Bronchial epithelial cell (primary cell): ENCODE results near the gene GNB2. TPM values are rescaled to one million over a fixed set of nuclear protein-coding genes. Genes with fewer than 3 reads are reported as not detected.

Source experiments
- DNase-seq: peaks from one replicate; pipeline ENCODE4 v3.0.0-alpha.2; 2010; ENCODE audit warnings: low read depth
- FAIRE-seq: peaks from 2 replicates; lab custom pipeline; 2011; peaks lifted over from hg19 to GRCh38; lab: Jason Lieb, UNC
- H3K27me3 ChIP-seq: 2 replicates; pipeline ENCODE4 v1.5.1; 2011; ENCODE audit warnings: low read length; ENCODE audit not compliant: control insufficient read depth, insufficient read depth
- H3K36me3 ChIP-seq: 2 replicates; pipeline ENCODE4 v1.5.1; 2011; ENCODE audit warnings: low read length; ENCODE audit not compliant: control insufficient read depth, insufficient read depth
- H3K4me3 ChIP-seq: 2 replicates; pipeline ENCODE4 v1.5.1; 2011; ENCODE audit warnings: mild to moderate bottlenecking, low read depth, low read length, control low read depth
- CTCF ChIP-seq: IDR thresholded peaks from 2 replicates; pipeline ENCODE4 v1.5.1; 2011; ENCODE audit warnings: mild to moderate bottlenecking, moderate library complexity, low read length, control low read depth, inconsistent platforms; ENCODE audit not compliant: insufficient read depth, severe bottlenecking
- total RNA-seq: library from RNA; depleted of rRNA; stranded (reverse); fragments of >200 nt; gene quantifications from 2 replicates; pipeline ENCODE4 v1.2.1, GENCODE V29; 2014

GNB2 gene
- total RNA-seq, 1 donor from 2014 or later: 66.1 TPM

DNA sequence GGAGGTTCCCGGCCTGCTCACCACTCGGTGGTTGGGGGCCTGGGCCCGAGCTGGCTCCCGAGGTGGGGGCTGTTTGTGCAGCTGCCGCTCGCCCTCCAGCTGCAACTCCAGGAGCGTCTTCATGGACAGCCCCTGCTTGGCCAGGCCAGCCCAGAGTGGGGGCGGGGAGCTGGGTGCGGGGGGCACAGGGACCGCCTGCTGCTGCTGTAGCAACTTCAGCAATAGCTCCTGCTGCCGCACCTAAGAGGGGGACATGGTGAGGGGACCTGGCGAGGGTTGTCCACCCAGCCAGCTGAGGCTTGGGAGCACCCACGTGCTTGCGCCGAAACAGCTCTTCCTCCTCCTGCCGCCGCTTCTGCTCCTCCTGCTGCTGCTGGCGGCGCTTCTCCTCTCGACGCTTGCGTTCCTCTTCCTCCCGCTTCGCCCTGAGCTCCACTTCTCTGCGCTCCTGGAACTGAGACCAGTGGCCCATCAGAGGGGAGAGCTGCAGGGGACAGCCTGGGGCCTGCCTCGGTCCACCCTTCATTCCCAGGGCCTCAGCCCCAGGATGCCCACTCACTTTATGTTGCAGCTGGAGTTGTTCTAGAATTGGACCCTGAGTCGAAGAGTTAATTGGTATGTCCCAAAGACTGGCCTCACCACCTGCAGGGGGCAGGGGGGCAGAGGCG, 9.6 kb downstream of the GNB2 start:
- no peak for FAIRE-seq
- Histone ChIP-seq H3K36me3 (peaks cover 32% of the 10 kb centered on the region), H3K4me3 (no peak overlapping the region), H3K27me3 (no peaks in the 10 kb centered on the region)
- no peak for TF ChIP-seq CTCF
- DNase-seq: no peak

DNA sequence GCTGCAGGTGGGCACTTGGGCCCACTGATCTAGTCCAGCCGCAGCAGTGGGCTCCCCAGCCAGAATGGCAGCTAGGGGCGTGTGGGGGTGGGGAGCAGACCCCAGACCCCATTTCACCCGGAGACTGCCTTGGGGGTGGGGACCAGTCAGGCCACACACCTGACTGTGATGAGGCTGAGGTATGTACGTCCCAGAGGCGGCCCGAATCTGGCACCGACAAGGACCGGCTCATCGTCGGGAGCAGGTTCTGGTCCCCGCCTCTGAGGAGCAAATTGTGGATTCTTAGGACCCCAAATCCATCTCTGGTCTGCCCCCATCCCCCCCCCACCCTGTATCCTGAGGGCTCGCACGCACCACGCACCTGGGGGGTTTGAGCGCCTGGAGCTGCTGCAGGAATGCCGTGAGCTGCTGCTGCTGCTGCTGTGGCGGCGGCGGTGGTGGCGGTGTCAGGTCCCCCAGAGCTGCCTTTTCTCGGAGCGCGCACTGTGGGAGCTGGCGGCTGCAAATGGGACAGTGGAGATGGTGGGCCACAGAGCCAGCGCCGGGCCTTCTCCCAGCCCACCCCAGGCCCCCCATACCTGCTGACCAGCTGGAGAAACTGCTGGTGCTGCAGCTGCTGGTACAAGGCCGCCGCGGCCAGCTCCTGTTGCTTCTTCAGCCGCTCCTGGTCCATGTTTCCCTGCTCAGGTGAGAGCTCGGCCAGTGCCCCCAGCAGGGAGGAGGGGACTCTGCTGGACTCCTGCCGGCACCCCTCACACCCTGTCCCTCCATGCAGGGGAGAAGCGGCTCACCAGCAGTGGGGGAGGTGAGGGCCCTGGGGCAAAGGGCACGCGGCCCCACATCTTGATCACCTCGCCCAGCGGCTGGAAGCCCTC, 10.4 kb downstream of the GNB2 start:
- H3K27me3 ChIP-seq: no peaks in the 10 kb centered on the region
- H3K36me3 ChIP-seq: peaks cover 35% of the 10 kb centered on the region
- no peak for TF ChIP-seq CTCF
- no peak for FAIRE-seq
- DNase-seq: no peak
- H3K4me3 ChIP-seq: no peak overlapping the region

DNA sequence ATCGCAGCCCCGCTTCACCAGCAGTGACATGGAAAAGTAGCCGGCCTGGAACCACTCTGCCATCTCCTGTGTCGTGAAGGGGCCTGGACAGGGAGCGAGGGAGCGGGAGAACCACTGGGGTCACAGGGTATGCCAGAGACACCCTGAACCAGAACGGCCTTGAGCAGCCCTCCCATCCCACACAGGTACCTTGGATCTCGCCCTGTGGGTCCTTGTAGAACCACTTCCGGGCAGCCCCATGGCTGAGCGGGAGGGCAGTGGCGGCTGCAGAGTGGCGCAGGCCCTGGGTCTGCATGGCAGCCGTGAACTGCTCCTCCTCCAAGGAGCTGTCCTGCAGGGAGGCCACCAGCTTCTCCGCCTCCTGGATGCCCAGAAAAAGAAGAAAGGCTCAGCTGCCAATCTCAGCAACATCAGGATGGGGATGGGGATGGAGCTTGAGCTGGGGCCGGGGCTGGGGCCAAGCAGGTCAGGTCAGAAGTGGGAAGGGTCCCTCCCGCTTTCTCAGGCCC, 11.0 kb downstream of the GNB2 start:
- Histone ChIP-seq H3K27me3 (no peaks in the 10 kb centered on the region), H3K36me3 (peaks cover 37% of the 10 kb centered on the region), H3K4me3 (no peak overlapping the region)
- DNase-seq (no peak), FAIRE-seq (no peak)
- TF ChIP-seq CTCF: no peak

GRCh38 chr7:100685049-100685605, 11.6 kb downstream of the GNB2 start:
- no peak overlapping the region for H3K4me3 ChIP-seq
- DNase-seq (no peak), FAIRE-seq (no peak)
- peaks cover 37% of the 10 kb centered on the region for H3K36me3 ChIP-seq
- no peak for TF ChIP-seq CTCF
- no peaks in the 10 kb centered on the region for H3K27me3 ChIP-seq

DNA sequence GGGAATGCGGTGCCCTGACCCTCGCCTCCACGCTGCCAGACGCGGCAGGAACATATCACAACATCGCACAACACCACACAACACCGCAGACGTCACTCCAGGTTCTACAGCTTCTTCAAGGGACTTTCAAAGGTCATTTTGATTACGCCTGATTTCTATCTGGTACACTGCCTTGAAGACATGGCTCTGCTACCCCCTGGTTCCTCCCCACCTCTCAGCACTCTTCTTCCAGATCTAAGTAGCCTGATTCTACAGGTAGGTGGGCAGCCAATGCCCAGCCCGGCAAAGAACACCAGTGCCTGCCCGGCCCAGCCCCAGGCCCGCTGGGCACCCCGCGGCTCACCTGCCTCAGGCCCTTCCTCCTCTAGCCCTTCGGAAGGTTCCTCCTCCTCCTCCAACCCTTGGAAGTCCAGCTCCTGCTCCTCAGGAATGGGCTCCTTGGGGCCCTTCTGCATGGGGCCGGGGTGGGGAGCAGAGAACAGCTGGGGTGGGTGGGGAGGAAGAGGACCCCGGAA, 12.1 kb downstream of the GNB2 start:
- no peaks in the 10 kb centered on the region for H3K27me3 ChIP-seq
- FAIRE-seq: no peak
- peaks cover 38% of the 10 kb centered on the region for H3K36me3 ChIP-seq
- no peak for DNase-seq
- no peak for TF ChIP-seq CTCF
- no peak overlapping the region for H3K4me3 ChIP-seq
